ENCODE measurements around the gene KCNQ1.
A peak's percentile ranks its signal among the peaks of the same experiment; 100 is the strongest.

The KCNQ1 gene

GRCh38 chr11:2776351-2777061 lies 331.7 kb downstream of the KCNQ1 start:
- no peak for DNase-seq

DNA sequence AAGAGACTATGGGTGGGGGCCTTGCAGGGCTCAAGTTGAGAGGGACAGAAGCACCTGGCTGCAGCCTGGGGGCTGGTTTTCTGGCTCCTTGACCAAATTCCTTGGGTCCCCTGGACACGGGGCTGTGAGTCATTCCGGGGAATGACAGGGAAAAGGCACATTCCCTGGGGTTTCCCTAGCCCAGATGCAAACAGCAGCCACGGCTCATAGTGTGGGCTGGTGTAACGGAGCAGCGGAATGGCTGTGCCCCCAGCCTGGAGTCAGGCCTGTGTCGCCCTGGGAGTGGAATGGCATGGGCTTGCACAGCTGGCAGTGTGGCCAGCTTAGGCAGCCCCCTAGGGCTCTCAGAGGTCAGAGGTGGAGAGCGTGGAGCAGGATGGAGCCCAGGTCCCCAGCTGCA lies 332.6 kb downstream of the KCNQ1 start:
- DNase-seq: no peak

GRCh38 chr11:2777871-2778629 lies 333.2 kb downstream of the KCNQ1 start:
- DNase-seq: no peak

DNA sequence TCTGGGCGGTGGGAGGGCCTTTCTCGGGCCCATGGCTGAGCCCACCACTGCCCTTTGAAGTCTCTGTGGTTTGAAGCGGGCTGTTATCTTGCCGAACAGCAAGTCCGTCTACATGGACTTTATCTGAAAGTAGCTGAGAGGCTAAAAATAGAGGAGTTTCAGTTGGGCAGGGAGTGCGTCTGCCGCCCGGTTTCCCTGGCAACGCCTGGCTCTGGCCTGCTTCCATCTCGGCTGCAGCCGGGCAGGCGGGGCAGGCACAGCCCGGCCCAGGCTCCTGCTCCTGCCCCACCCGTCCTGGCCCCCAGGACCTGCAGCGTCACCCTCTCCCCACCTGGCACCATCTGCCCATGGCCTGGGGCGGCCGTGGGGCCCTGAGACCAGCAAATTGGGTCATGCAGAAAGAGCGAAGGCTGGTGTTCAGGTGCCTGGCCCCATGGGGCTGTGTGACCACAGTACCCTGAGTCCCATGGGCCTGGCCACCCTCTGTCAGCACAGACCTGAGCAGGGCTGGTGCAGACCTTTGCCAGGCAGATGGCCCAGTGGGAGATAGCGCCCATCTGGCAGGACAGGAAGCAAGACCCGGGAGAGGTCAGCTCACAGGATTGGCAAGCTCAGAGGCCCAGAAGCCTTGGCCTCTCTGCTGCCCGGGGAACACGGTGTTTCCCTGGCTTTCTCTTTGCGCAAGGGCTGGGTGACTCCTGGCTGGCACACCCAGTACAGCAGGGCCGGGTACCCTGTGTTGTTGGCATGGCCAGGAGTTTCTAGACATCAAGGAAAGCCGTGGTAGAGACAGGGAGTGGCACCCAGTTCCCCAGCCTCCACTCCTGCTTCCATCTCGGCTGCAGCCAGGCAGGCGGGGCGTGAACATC lies 334.1 kb downstream of the KCNQ1 start:
- DNase-seq: peak; percentile 15

DNA sequence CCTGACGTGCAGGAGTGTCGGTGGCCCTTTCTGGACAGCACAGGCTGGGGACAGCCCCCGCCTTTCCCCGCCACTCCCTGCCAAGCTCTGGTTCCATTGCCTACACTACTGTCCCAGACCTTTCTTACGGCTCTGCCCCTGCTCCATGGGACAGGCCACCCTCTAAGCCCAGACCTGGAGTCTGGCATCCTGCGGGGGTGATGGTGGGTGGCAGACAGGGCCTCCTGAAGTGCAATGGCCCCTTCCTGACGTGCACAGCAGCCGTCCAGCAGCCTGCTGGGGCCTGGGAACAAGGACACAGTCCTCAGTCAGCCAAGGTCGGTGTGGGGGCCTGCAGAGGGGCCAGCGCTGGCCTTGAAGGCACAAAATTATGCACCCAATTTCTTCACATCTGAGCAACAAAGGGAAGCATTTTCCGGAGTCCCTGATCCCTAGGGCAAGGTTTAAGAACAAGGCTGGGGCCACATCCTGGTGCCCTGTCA lies 334.7 kb downstream of the KCNQ1 start:
- DNase-seq: no peak

DNA sequence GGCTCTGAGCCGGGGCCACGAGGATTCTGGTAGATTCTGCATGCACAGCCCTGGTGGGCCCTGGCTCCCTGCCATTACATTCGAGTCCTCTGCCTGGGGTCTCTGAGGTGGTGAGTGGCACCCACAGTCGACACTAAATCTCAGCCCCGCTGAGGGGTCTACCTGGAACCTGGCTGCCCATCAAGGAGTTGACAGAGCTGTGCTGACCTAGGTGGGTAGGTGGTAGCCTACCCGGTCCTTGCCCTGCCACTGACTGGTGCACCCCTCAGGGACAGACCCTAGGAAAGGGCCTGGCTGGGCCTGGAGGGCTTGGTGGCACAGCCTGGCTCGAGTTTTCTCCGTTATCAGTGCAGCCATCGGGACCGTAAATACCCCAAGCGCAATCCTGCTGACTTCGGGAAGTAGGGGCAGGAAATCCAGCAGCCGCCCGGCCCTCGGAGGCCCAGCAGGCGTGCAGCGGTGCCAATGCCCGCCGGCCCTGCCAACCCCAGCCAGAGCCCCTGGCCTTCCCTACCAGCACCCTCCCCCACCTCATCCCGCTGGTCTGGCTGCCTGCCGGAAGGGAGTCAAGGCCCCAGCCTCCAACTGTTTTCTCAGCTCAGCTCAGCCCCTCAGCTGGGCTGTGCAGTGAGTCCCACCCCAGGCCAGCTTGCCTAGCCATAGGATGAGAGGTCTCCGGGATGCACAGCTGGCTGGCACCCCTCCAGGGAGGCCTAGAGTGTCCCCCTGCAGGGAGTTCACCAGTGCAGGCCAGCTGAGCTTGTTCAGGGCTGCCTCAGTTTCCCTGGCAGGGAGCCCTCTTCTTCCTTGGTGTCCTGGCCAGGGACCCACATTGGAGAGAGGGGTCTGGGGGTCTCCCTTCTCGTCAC lies 335.4 kb downstream of the KCNQ1 start:
- no peak for DNase-seq

- DNase-seq: no peak
These were observed 336.1 kb downstream of the KCNQ1 start for GRCh38 chr11:2780850-2781407.

DNA sequence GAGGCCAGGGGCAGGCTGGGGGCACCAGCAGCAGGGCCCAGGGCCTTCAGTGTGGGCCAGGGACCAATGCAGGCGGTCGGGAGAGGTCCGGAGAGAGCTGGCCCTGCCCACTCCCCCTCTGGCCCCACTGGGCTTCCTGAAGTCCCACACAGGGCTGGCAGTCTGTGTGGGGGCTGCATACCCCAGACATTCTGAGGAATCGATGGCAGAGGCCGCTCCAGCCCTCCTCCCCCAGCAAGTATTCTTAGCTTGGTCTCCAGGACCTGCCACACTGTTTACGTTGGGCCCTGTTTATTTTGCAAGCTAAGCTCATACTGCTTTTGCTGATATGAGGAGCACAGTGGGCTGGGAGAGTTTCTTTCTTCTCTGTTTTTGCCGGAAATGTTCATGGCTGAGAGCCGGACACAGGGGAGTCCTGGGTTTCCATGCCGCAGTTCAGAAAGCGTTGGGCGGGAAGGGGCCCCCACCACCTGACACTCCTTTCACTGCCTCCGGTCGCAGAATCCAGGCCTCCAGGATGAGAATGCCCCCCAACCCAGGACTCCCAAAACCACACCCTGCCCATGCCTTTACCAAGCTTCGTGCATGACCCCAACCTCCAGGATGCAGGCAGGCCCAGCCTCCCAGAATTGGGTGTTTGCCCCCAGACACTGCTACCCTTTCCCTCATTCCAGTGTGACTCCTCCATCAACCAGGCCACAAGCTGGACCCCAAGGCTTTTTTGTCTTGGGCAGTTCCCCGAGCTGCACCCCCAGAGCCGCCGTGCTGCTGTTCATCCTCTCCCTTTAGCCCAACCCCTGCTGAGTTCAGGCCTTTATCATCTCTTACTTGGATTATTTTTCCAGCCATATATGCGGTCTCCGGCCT lies 336.8 kb downstream of the KCNQ1 start:
- DNase-seq: no peak

DNA sequence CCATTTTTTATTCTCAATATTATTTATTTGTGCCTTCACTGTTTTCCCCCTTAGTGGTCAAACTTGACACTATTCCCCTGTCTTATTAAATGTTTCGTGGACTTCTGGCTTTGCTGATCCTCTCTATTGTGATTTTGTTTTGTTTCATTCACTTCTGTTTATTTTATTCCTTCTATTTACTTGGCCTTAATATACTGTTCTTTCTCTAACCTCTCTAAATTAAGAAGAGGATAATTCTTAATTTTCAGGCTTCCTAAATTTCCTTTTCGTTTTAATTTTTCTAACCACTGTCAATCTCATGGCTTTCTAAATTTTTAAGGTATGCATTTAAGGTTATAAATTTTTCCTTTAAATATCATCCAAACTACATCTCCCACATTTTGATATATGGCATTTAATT lies 338.0 kb downstream of the KCNQ1 start:
- no peak for DNase-seq

- DNase-seq: no peak
These were observed 338.8 kb downstream of the KCNQ1 start for GRCh38 chr11:2783536-2784082.

GRCh38 chr11:2787816-2788167 lies 343.0 kb downstream of the KCNQ1 start:
- DNase-seq: no peak

DNA sequence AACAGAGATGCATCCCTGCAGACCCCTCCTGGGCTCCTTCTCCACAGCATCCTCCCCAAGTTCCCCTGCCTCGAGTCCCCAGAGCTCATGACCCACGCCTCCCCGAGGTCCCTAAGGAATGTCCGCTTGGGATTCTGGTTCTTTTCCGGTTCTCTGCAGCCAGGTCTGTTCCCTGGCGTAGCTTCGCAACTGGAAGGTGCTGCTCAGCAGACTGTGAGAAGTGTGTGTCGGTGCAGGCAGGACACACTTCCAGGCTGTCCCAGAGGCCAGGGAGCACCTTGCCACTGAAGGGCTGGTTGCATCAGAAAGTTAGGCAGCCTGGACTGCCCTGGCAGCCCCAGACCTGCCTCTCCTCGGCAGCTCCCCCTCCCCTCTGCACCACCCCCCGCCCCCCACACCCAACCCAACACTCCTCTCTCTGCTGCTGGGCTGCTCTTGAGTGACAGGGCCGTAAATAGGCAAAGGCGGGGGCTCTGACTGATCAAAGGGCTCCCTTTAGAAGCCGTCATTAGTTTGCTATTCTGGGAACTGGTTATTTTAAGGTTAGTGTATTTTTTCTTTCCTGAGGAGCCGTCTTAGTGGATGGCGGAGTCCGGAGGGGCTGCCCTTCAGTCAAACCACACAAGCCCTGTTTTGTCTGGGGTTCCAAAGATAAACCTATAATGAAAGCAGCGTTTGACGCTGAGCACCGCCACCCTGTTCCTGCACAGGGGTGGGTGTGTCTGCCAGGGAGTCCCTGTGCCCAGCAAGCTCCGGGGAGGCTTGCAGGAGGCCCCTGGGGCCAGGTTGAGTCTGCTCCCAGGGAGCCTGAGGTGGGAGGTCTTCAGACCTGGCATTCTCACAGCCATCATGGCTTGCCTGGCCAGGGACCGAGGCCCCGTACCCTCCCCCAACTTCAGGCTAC lies 343.6 kb downstream of the KCNQ1 start:
- no peak for DNase-seq

- DNase-seq: no peak
These were observed 344.5 kb downstream of the KCNQ1 start for GRCh38 chr11:2789331-2789730.

DNA sequence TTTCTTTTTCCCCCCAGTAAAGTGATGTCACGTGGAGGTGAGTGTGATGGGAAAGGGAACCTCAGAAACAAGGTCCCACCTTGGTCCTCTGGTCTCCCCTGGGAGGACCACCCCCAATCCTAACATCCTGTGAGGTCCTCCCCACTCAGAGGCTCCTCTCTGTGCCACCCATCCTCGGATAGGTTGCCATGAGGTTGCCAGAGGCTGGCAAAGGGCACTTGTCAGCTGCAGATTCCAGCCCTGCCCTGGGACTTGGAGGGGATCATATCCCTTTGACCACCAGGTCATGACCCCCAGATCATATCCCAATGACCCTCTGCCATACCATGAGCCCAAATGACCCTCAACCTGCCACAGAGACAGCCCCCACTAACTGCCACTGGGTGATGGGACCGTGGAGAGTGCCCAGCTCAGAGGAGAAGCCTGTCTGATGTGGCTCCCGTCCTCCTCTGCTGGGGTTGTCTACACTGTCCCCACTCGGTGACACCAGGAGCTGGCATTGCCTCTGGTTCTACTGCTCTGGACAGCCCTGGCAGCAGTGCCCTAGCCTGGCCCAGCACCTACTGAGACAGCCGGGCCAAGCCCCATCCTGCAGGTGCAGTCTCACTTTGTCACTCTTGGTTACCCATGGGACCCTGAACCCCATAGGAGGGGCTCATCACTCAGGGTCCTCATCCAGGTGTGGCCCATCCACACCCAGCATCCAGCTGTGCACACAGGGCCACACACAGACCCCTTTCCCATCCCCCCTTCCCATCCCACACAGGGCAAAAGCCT lies 345.2 kb downstream of the KCNQ1 start:
- no peak for DNase-seq

DNA sequence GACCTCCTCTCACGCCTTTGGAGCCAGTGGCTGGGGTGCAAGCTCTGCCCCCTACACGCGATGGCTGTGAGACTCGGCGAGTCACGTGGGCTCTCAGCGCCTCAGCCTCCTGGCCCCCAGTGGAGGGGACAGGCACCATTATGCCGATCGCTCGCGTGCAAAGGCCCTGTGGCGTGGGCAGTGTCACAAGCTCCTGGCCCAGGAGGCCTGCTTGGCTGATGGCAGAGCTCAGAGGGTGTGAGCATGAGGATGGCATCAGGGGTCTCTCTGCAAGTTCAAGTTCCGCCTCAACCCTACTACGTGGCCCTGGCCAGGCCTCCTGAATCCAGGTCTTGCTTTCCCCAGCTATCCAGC lies 345.7 kb downstream of the KCNQ1 start:
- no peak for DNase-seq

- no peak for DNase-seq
These were observed 346.3 kb downstream of the KCNQ1 start for GRCh38 chr11:2791139-2791520.

DNA sequence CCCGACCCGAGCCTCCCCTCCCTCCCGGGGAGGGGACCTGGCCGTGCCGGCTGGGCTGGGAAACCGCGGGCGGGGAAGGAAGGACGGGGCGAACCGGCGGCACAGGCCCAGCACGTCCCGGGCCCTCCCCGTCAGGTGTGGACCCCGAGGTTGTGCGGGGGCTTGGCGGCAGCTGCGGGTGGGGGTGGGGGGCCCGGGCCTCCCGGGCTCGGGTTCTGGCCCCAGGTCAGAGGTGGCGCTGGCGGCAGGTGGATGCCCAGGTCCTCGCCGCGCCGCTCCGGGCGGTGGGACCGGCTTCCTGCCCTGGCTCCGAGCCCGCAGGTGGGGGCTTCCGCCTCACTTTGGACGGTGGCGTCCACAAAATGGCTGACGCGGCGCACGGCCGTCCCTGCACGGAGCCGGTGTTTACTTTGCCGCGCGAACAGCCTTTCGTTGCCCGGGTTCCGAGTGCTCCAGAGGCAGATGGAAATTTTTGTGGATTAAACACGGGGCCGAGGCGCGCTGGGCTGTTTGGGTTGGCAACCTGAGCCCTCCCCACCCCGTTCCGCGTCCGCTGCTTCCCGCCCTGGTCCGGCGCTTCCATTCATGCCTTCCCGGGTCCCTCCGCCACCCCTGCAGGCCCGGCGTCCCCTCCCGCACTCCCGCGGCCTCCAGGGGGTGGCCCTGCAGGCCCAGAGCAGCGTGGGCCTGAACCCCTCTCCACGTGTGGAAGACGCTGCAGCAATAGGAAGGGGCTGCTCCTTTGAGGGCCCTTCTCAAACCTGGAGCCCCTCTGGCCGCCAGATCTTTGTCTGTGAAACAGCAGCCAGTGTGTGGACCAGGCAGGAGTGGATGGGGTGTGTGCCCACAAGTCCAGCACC lies 346.9 kb downstream of the KCNQ1 start:
- no peak for DNase-seq
